GM12865 (cell line): ENCODE data around the gene MORC1.

Source experiments
- DNase-seq: peaks from one replicate; pipeline ENCODE4 v3.0.0; 2010; ENCODE audit warnings: low read depth
- H3K4me3 ChIP-seq: 2 replicates; pipeline ENCODE4 v1.5.1; 2011; ENCODE audit warnings: mild to moderate bottlenecking, low read depth, low read length, control low read depth
- CTCF ChIP-seq: IDR thresholded peaks from 2 replicates; pipeline ENCODE4 v1.5.1; 2011; ENCODE audit warnings: low read length, control low read depth, low read depth, inconsistent platforms; ENCODE audit not compliant: insufficient read depth; ENCODE audit errors: missing control alignments

The MORC1 gene

GRCh38 chr3:108973019-108973418 is 144.9 kb downstream of the MORC1 start:
- DNase-seq, result no peak
- no peak for TF ChIP-seq CTCF
- H3K4me3 ChIP-seq, result no peak overlapping the region

GRCh38 chr3:108972482-108972881 is 145.5 kb downstream of the MORC1 start:
- H3K4me3 ChIP-seq, result no peak overlapping the region
- no peak for DNase-seq
- no peak for TF ChIP-seq CTCF

GRCh38 chr3:108970561-108970960 is 147.4 kb downstream of the MORC1 start:
- TF ChIP-seq CTCF, result no peak
- no peak overlapping the region for H3K4me3 ChIP-seq
- no peak for DNase-seq

- no peak overlapping the region for H3K4me3 ChIP-seq
- no peak for TF ChIP-seq CTCF
- peak; percentile 25 for DNase-seq
These were observed 151.2 kb downstream of the MORC1 start for GRCh38 chr3:108966773-108967172.

GRCh38 chr3:108959017-108959416 is 158.9 kb downstream of the MORC1 start:
- DNase-seq, result no peak
- no peak overlapping the region for H3K4me3 ChIP-seq
- TF ChIP-seq CTCF, result no peak

GRCh38 chr3:108953700-108954099 is 164.2 kb downstream of the MORC1 start, which contains the start of gene GUCA1C:
GUCA1C (minus strand) TSS chr3:108953879; CDS start chr3:108953762, 117 bp downstream.
- DNase-seq, result no peak
- no peak within 1 kb of the TSS for H3K4me3 ChIP-seq
- TF ChIP-seq CTCF, result no peak

- no peak overlapping the region for H3K4me3 ChIP-seq
- no peak for DNase-seq
- TF ChIP-seq CTCF, result no peak
These were observed 164.7 kb downstream of the MORC1 start for GRCh38 chr3:108953210-108953609.
